DOHH2 (cell line): ENCODE data around the gene GLRX.

Experiments
- H3F3A ChIP-seq: fragments of 200-600 bp; sonication (generic), shearing (Covaris generic); 2 replicates; pipeline ENCODE4 v1.6.0; 2016; ENCODE audit warnings: antibody characterized with exemption, mild to moderate bottlenecking; ENCODE audit not compliant: control insufficient read depth, insufficient read depth
- H3K27ac ChIP-seq: fragments of 200-600 bp; sonication (generic); 2 replicates; pipeline ENCODE4 v1.5.1; 2014; ENCODE audit warnings: low read depth, mild to moderate bottlenecking, low read length, moderate library complexity
- H3K27me3 ChIP-seq: fragments of 200-600 bp; sonication (generic); 2 replicates; pipeline ENCODE4 v1.6.1; 2014; ENCODE audit warnings: mild to moderate bottlenecking, low read length, mixed read lengths; ENCODE audit not compliant: control insufficient read depth
- H3K36me3 ChIP-seq: fragments of 200-600 bp; sonication (generic); 2 replicates; pipeline ENCODE4 v1.6.1; 2014; ENCODE audit warnings: mild to moderate bottlenecking, low read length, moderate library complexity, mixed read lengths; ENCODE audit not compliant: control insufficient read depth
- H3K4me1 ChIP-seq: fragments of 200-600 bp; sonication (generic); 2 replicates; pipeline ENCODE4 v1.6.1; 2014; ENCODE audit warnings: mild to moderate bottlenecking, low read length, mixed read lengths; ENCODE audit not compliant: control insufficient read depth
- H3K4me2 ChIP-seq: fragments of 200-600 bp; sonication (generic); 2 replicates; pipeline ENCODE4 v1.6.0; 2014; ENCODE audit warnings: mild to moderate bottlenecking, low read length, moderate library complexity
- H3K4me3 ChIP-seq: fragments of 200-600 bp; sonication (generic); 2 replicates; pipeline ENCODE4 v1.5.1; 2014; ENCODE audit warnings: mild to moderate bottlenecking, low read length, mixed read lengths
- H3K79me2 ChIP-seq: fragments of 200-600 bp; sonication (generic); 2 replicates; pipeline ENCODE4 v1.6.1; 2014; ENCODE audit warnings: mild to moderate bottlenecking, low read length, mixed read lengths; ENCODE audit not compliant: control insufficient read depth
- H3K9me2 ChIP-seq: fragments of 200-600 bp; sonication (generic); replicated peaks from 2 replicates; pipeline ENCODE4 v1.6.1; 2014; ENCODE audit warnings: mild to moderate bottlenecking, low read length, mixed read lengths; ENCODE audit not compliant: control insufficient read depth
- H3K9me3 ChIP-seq: fragments of 200-600 bp; sonication (generic); 2 replicates; pipeline ENCODE4 v1.6.1; 2014; ENCODE audit warnings: antibody characterized with exemption, low read length, mixed read lengths; ENCODE audit not compliant: control insufficient read depth, insufficient read depth
- H4K20me1 ChIP-seq: fragments of 200-600 bp; sonication (generic); 2 replicates; pipeline ENCODE4 v1.6.0; 2014; ENCODE audit warnings: low read depth, mild to moderate bottlenecking, antibody characterized with exemption, low read length, moderate library complexity; ENCODE audit not compliant: control insufficient read depth, insufficient read depth
- CTCF ChIP-seq: fragments of 200-600 bp; sonication (generic); IDR thresholded peaks from one replicate; pipeline ENCODE4 v1.5.1; 2014; ENCODE audit warnings: antibody characterized with exemption, mild to moderate bottlenecking, low read depth, low read length; ENCODE audit not compliant: poor library complexity, severe bottlenecking
- EZH2phosphoT487 ChIP-seq: fragments of 200-600 bp; sonication (generic); IDR thresholded peaks from 2 replicates; pipeline ENCODE4 v1.6.1; 2017; ENCODE audit warnings: borderline replicate concordance, mild to moderate bottlenecking, antibody characterized with exemption, low read length, moderate library complexity, mixed read lengths

GLRX gene

GRCh38 chr5:95801961-95802360 is 20.6 kb downstream of the GLRX start:
- Histone ChIP-seq H3K36me3 (no peaks in the 10 kb centered on the region), H4K20me1 (no peaks in the 10 kb centered on the region), H3K79me2 (no peaks in the 10 kb centered on the region), H3F3A (no peaks in the 10 kb centered on the region), H3K4me3 (no peak overlapping the region), H3K27me3 (no peaks in the 10 kb centered on the region), H3K27ac (no peak overlapping the region), H3K4me2 (no peak overlapping the region), H3K9me2 (no peaks in the 10 kb centered on the region), H3K9me3 (no peaks in the 10 kb centered on the region), H3K4me1 (no peaks in the 10 kb centered on the region)
- no peak for TF ChIP-seq EZH2phosphoT487

- no peak for TF ChIP-seq EZH2phosphoT487
- TF ChIP-seq CTCF: no peak
- Histone ChIP-seq H3K27ac (no peak overlapping the region), H3K9me3 (no peaks in the 10 kb centered on the region), H4K20me1 (no peaks in the 10 kb centered on the region), H3K4me1 (no peaks in the 10 kb centered on the region), H3K27me3 (no peaks in the 10 kb centered on the region), H3K79me2 (no peaks in the 10 kb centered on the region), H3K36me3 (no peaks in the 10 kb centered on the region), H3K4me3 (no peak overlapping the region), H3K4me2 (no peak overlapping the region), H3F3A (no peaks in the 10 kb centered on the region), H3K9me2 (no peaks in the 10 kb centered on the region)
Observed at GRCh38 chr5:95801532-95801931, 21.0 kb downstream of the GLRX start.

GRCh38 chr5:95800553-95800952 is 22.0 kb downstream of the GLRX start:
- H3K4me3 ChIP-seq: no peak overlapping the region
- TF ChIP-seq EZH2phosphoT487 (no peak), CTCF (no peak)
- no peak overlapping the region for H3K27ac ChIP-seq
- no peaks in the 10 kb centered on the region for H3K4me1 ChIP-seq
- H3K4me2 ChIP-seq: no peak overlapping the region
- no peaks in the 10 kb centered on the region for H3K79me2 ChIP-seq
- no peaks in the 10 kb centered on the region for H3K27me3 ChIP-seq
- no peaks in the 10 kb centered on the region for H3F3A ChIP-seq
- H3K9me2 ChIP-seq: no peaks in the 10 kb centered on the region
- no peaks in the 10 kb centered on the region for H3K9me3 ChIP-seq
- H3K36me3 ChIP-seq: no peaks in the 10 kb centered on the region
- H4K20me1 ChIP-seq: no peaks in the 10 kb centered on the region

GRCh38 chr5:95799191-95799835 is 23.2 kb downstream of the GLRX start:
- no peaks in the 10 kb centered on the region for H3K9me3 ChIP-seq
- no peak for TF ChIP-seq CTCF
- no peak for TF ChIP-seq EZH2phosphoT487
- H3K79me2 ChIP-seq: no peaks in the 10 kb centered on the region
- H3K27ac ChIP-seq: no peak overlapping the region
- no peak overlapping the region for H3K4me3 ChIP-seq
- H3K9me2 ChIP-seq: no peaks in the 10 kb centered on the region
- H3F3A ChIP-seq: no peaks in the 10 kb centered on the region
- H3K4me2 ChIP-seq: no peak overlapping the region
- no peaks in the 10 kb centered on the region for H3K4me1 ChIP-seq
- H4K20me1 ChIP-seq: no peaks in the 10 kb centered on the region
- no peaks in the 10 kb centered on the region for H3K27me3 ChIP-seq
- no peaks in the 10 kb centered on the region for H3K36me3 ChIP-seq
